HEK293 (cell line): Measurements from ENCODE around the gene SFXN3.
A peak's percentile ranks its signal among the peaks of the same experiment; 100 is the strongest.

Experiments used
- BCL11A ChIP-seq: fragments of 450-650 bp; formaldehyde crosslinking; IDR thresholded peaks from 2 replicates; pipeline ENCODE4 v1.5.1; 2016; ENCODE audit warnings: low read depth, missing biosample characterization, missing genetic modification characterization
- BCL6B ChIP-seq: fragments of 450-650 bp; formaldehyde crosslinking; IDR thresholded peaks from 2 replicates; pipeline ENCODE4 v1.5.1; 2017; ENCODE audit warnings: missing biosample characterization, missing genetic modification characterization
- HOXD13 ChIP-seq: sonication (generic); formaldehyde crosslinking; IDR thresholded peaks from 2 replicates; pipeline ENCODE4 v1.8.0; 2022; ENCODE audit warnings: missing genetic modification reagents, borderline replicate concordance
- KLF1 ChIP-seq: fragments of 450-650 bp; formaldehyde crosslinking; IDR thresholded peaks from 2 replicates; pipeline ENCODE4 v1.5.1; 2016; ENCODE audit warnings: missing biosample characterization, missing genetic modification characterization
- OVOL3 ChIP-seq: fragments of 450-650 bp; formaldehyde crosslinking; IDR thresholded peaks from 2 replicates; pipeline ENCODE4 v1.5.1; 2016; ENCODE audit warnings: missing biosample characterization, missing genetic modification characterization
- PRDM2 ChIP-seq: fragments of 450-650 bp; formaldehyde crosslinking; IDR thresholded peaks from 2 replicates; pipeline ENCODE4 v1.5.1; 2016; ENCODE audit warnings: missing biosample characterization, missing genetic modification characterization, borderline replicate concordance
- SETDB1 ChIP-seq: IDR thresholded peaks from one replicate; pipeline ENCODE4 v1.6.1; 2017; ENCODE audit warnings: mild to moderate bottlenecking, low read length, moderate library complexity, mixed read lengths; ENCODE audit not compliant: insufficient read length
- YY1 ChIP-seq: fragments of 450-650 bp; formaldehyde crosslinking; IDR thresholded peaks from 2 replicates; pipeline ENCODE4 v1.5.1; 2018; ENCODE audit warnings: missing biosample characterization, missing genetic modification characterization
- ZBTB49 ChIP-seq: fragments of 450-650 bp; formaldehyde crosslinking; IDR thresholded peaks from 2 replicates; pipeline ENCODE4 v1.5.1; 2016; ENCODE audit warnings: missing biosample characterization, missing genetic modification characterization, low read depth
- ZFP3 ChIP-seq: fragments of 450-650 bp; formaldehyde crosslinking; IDR thresholded peaks from 2 replicates; pipeline ENCODE4 v1.5.1; 2016; ENCODE audit warnings: low read depth, missing biosample characterization, missing genetic modification characterization
- ZNF114 ChIP-seq: fragments of 450-650 bp; formaldehyde crosslinking; IDR thresholded peaks from 2 replicates; pipeline ENCODE4 v1.5.0; 2017; ENCODE audit warnings: missing biosample characterization, missing genetic modification characterization
- ZNF169 ChIP-seq: fragments of 450-650 bp; formaldehyde crosslinking; IDR thresholded peaks from 2 replicates; pipeline ENCODE4 v1.5.1; 2016; ENCODE audit warnings: missing biosample characterization, missing genetic modification characterization
- ZNF174 ChIP-seq: fragments of 450-650 bp; formaldehyde crosslinking; IDR thresholded peaks from 2 replicates; pipeline ENCODE4 v1.5.0; 2017; ENCODE audit warnings: missing biosample characterization, mild to moderate bottlenecking, missing genetic modification characterization
- ZNF2 ChIP-seq: fragments of 450-650 bp; formaldehyde crosslinking; IDR thresholded peaks from 2 replicates; pipeline ENCODE4 v1.5.1; 2016; ENCODE audit warnings: missing biosample characterization, missing genetic modification characterization
- ZNF211 ChIP-seq: fragments of 450-650 bp; formaldehyde crosslinking; IDR thresholded peaks from 2 replicates; pipeline ENCODE4 v1.5.1; 2016; ENCODE audit warnings: low read depth, missing biosample characterization, missing genetic modification characterization
- ZNF221 ChIP-seq: fragments of 450-650 bp; formaldehyde crosslinking; IDR thresholded peaks from 2 replicates; pipeline ENCODE4 v1.5.1; 2017; ENCODE audit warnings: missing biosample characterization, missing genetic modification characterization, borderline replicate concordance
- ZNF23 ChIP-seq: fragments of 450-650 bp; formaldehyde crosslinking; IDR thresholded peaks from 2 replicates; pipeline ENCODE4 v1.5.1; 2016; ENCODE audit warnings: missing biosample characterization, missing genetic modification characterization, borderline replicate concordance
- ZNF341 ChIP-seq: fragments of 450-650 bp; formaldehyde crosslinking; IDR thresholded peaks from 2 replicates; pipeline ENCODE4; 2016; ENCODE audit warnings: low read depth, missing biosample characterization, missing genetic modification characterization
- ZNF354C ChIP-seq: fragments of 450-650 bp; formaldehyde crosslinking; IDR thresholded peaks from 2 replicates; pipeline ENCODE4 v1.5.1; 2016; ENCODE audit warnings: missing biosample characterization, missing genetic modification characterization, low read depth, borderline replicate concordance
- ZNF37A ChIP-seq: fragments of 450-650 bp; IDR thresholded peaks from 2 replicates; pipeline ENCODE4 v1.5.1; 2018; ENCODE audit warnings: missing biosample characterization, missing genetic modification characterization
- ZNF423 ChIP-seq: fragments of 450-650 bp; formaldehyde crosslinking; IDR thresholded peaks from 2 replicates; pipeline ENCODE4 v1.5.1; 2016; ENCODE audit warnings: missing biosample characterization, missing genetic modification characterization
- ZNF530 ChIP-seq: fragments of 450-650 bp; formaldehyde crosslinking; IDR thresholded peaks from 2 replicates; pipeline ENCODE4 v1.5.1; 2016; ENCODE audit warnings: low read depth, missing biosample characterization, missing genetic modification characterization
- ZNF544 ChIP-seq: fragments of 450-650 bp; formaldehyde crosslinking; IDR thresholded peaks from 2 replicates; pipeline ENCODE4 v1.5.0; 2017; ENCODE audit warnings: missing biosample characterization, missing genetic modification characterization
- ZNF639 ChIP-seq: fragments of 450-650 bp; formaldehyde crosslinking; IDR thresholded peaks from 2 replicates; pipeline ENCODE4 v1.5.1; 2016; ENCODE audit warnings: missing biosample characterization, missing genetic modification characterization
- ZNF664 ChIP-seq: fragments of 450-650 bp; formaldehyde crosslinking; IDR thresholded peaks from 2 replicates; pipeline ENCODE4 v1.5.1; 2016; ENCODE audit warnings: missing biosample characterization, missing genetic modification characterization
- ZNF785 ChIP-seq: fragments of 450-650 bp; formaldehyde crosslinking; IDR thresholded peaks from 2 replicates; pipeline ENCODE4 v1.5.1; 2016; ENCODE audit warnings: missing biosample characterization, missing genetic modification characterization
- ZNF792 ChIP-seq: fragments of 450-650 bp; formaldehyde crosslinking; IDR thresholded peaks from 2 replicates; pipeline ENCODE4 v1.5.1; 2016; ENCODE audit warnings: missing biosample characterization, missing genetic modification characterization
- ZSCAN18 ChIP-seq: fragments of 450-650 bp; formaldehyde crosslinking; IDR thresholded peaks from 2 replicates; pipeline ENCODE4 v1.5.1; 2016; ENCODE audit warnings: missing biosample characterization, missing genetic modification characterization

SFXN3 gene

GRCh38 chr10:100998183-100998990 is 32.6 kb upstream of the SFXN3 start (continued):
- TF ChIP-seq BCL6B (tag by site-specific recombination) (no peak), OVOL3 (tag by site-specific recombination) (0 out of 2 replicates have a peak, but pooled peaks have one; percentile 4), ZNF221 (tag by site-specific recombination) (no peak), ZFP3 (no peak), HOXD13 (CRISPR knock-in tag) (no peak), ZNF174 (tag by site-specific recombination) (no peak), ZNF544 (tag by site-specific recombination) (no peak), ZNF211 (tag by site-specific recombination) (no peak), YY1 (tag by site-specific recombination) (no peak), ZNF664 (tag by site-specific recombination) (no peak), ZNF114 (tag by site-specific recombination) (no peak), ZNF354C (tag by site-specific recombination) (no peak), ZNF169 (no peak), ZBTB49 (tag by site-specific recombination) (no peak), BCL11A (tag by site-specific recombination) (no peak; the same call in 1 of the 2 replicates), ZNF792 (tag by site-specific recombination) (no peak), KLF1 (tag by site-specific recombination) (peak; percentile 57), ZNF785 (tag by site-specific recombination) (no peak), ZNF423 (tag by site-specific recombination) (no peak), ZNF341 (peak; percentile 60; the same call in 1 of the 2 replicates), ZSCAN18 (tag by site-specific recombination) (no peak), ZNF639 (tag by site-specific recombination) (no peak), ZNF37A (no peak), SETDB1 (no peak), ZNF2 (tag by site-specific recombination) (no peak; the same call in 1 of the 2 replicates), ZNF530 (tag by site-specific recombination) (no peak), PRDM2 (tag by site-specific recombination) (no peak), ZNF23 (tag by site-specific recombination) (no peak)
